SK-N-SH (cell line): ENCODE data around the gene FEV. TPM values are rescaled to one million over a fixed set of nuclear protein-coding genes. Genes with fewer than 3 reads are reported as not detected.

ENCODE experiments used
- CTCF ChIA-PET: fragments of 300-600, 350-600 bp; formaldehyde crosslinking; extraction: SDS; loops from one replicate; lab custom pipeline; 2021; lab: Yijun Ruan, JAX
- POLR2A ChIA-PET: fragments of 350-600 bp; sonication (Branson Sonifier 250); formaldehyde crosslinking; extraction: SDS; loops from one replicate; lab custom pipeline; 2020; ENCODE audit warnings: antibody characterized with exemption, inconsistent platforms; lab: Yijun Ruan, JAX
- DNase-seq: peaks from one replicate; pipeline ENCODE4 v3.0.0; 2012
- H2AFZ ChIP-seq: fragments of 200-600 bp; sonication (generic); 2 replicates; pipeline ENCODE4 v1.8.1; 2016; ENCODE audit warnings: antibody characterized with exemption, mild to moderate bottlenecking, low read depth
- H3F3A ChIP-seq: fragments of 200-600 bp; sonication (generic); replicated peaks from 2 replicates; pipeline ENCODE3; 2016; ENCODE audit warnings: antibody characterized with exemption, mild to moderate bottlenecking; ENCODE audit not compliant: insufficient read depth
- H3K27ac ChIP-seq, 2 experiments: fragments of 200-500 bp in 1 of 2; fragments of 200-600 bp in 1 of 2; sonication (Bioruptor generic) in 1 of 2; sonication (generic), shearing (Covaris generic) in 1 of 2; 2 replicates each; pipeline versions ENCODE4 v1.5.1 to v1.6.1; 2014 to 2016; ENCODE audit warnings: low read depth in 2 of 2, inconsistent platforms in 1 of 2, low read length in 1 of 2, mild to moderate bottlenecking in 1 of 2, mixed read lengths in 1 of 2
- H3K27me3 ChIP-seq: fragments of 200-600 bp; sonication (generic), shearing (Covaris generic); 2 replicates; pipeline ENCODE4 v1.6.1; 2016; ENCODE audit warnings: mixed run types; ENCODE audit not compliant: insufficient read depth
- H3K36me3 ChIP-seq, 2 experiments: fragments of 200-500 bp in 1 of 2; fragments of 200-600 bp in 1 of 2; sonication (Bioruptor generic) in 1 of 2; sonication (generic) in 1 of 2; replicated peaks in 1 of 2; 2 replicates each; pipeline versions ENCODE3 to v1.5.1; 2014 to 2016; ENCODE audit warnings: low read length in 1 of 2, mild to moderate bottlenecking in 1 of 2; ENCODE audit not compliant: insufficient read depth in 2 of 2, control insufficient read depth in 1 of 2
- H3K4me1 ChIP-seq, 2 experiments: fragments of 200-500 bp in 1 of 2; fragments of 200-600 bp in 1 of 2; sonication (Bioruptor generic) in 1 of 2; sonication (generic), shearing (Covaris generic) in 1 of 2; 2 replicates each; pipeline versions ENCODE4 v1.5.1 to v1.6.1; 2014 to 2016; ENCODE audit warnings: low read depth in 1 of 2, low read length in 1 of 2, mixed run types in 1 of 2; ENCODE audit not compliant: insufficient read depth in 2 of 2, control insufficient read depth in 1 of 2
- H3K4me2 ChIP-seq: fragments of 200-600 bp; sonication (generic), shearing (Covaris generic); 2 replicates; pipeline ENCODE4 v1.6.1; 2017; ENCODE audit warnings: mixed run types
- H3K4me3 ChIP-seq, 2 experiments: fragments of 200-500 bp in 1 of 2; fragments of 200-600 bp in 1 of 2; sonication (Bioruptor generic) in 1 of 2; sonication (generic), shearing (Covaris generic) in 1 of 2; 2 replicates each; pipeline versions ENCODE4 v1.5.1 to v1.8.1; 2014 to 2016; ENCODE audit warnings: low read depth in 2 of 2, inconsistent platforms in 1 of 2, low read length in 1 of 2, mild to moderate bottlenecking in 1 of 2, mixed read lengths in 1 of 2, moderate library complexity in 1 of 2
- H3K79me2 ChIP-seq: fragments of 200-600 bp; sonication (generic); 2 replicates; pipeline ENCODE4 v1.8.1; 2017; ENCODE audit warnings: mild to moderate bottlenecking; ENCODE audit not compliant: insufficient read depth
- H3K9ac ChIP-seq: fragments of 200-600 bp; sonication (generic); 2 replicates; pipeline ENCODE4 v1.6.1; 2017; ENCODE audit warnings: mixed run types
- H3K9me2 ChIP-seq: fragments of 200-600 bp; sonication (generic); 2 replicates; pipeline ENCODE4 v1.6.1; 2017; ENCODE audit warnings: mixed run types
- H3K9me3 ChIP-seq: fragments of 200-600 bp; sonication (generic); 2 replicates; pipeline ENCODE4 v1.6.1; 2017; ENCODE audit warnings: mixed run types, mild to moderate bottlenecking, moderate library complexity
- H4K20me1 ChIP-seq: fragments of 200-600 bp; sonication (generic); 2 replicates; pipeline ENCODE4 v1.6.1; 2017; ENCODE audit warnings: mild to moderate bottlenecking, mixed run types; ENCODE audit not compliant: insufficient read depth
- CHD2 ChIP-seq: fragments of 150-350 bp; IDR thresholded peaks from 2 replicates; pipeline ENCODE4 v1.6.1; 2018; ENCODE audit warnings: low read length; ENCODE audit not compliant: partially characterized antibody
- ELF1 ChIP-seq: IDR thresholded peaks from 2 replicates; pipeline ENCODE4 v1.4.0; 2012
- EP300 ChIP-seq, 2 experiments: IDR thresholded peaks; 2 replicates each; pipeline versions ENCODE4 v1.4.0 to v1.6.1; 2012; ENCODE audit warnings: borderline replicate concordance in 1 of 2, low read depth in 1 of 2, low read length in 1 of 2
- FOXJ3 ChIP-seq: sonication (generic); formaldehyde crosslinking; IDR thresholded peaks from 2 replicates; pipeline ENCODE4 v1.5.1; 2020; ENCODE audit warnings: mild to moderate bottlenecking, missing genetic modification reagents
- FOXM1 ChIP-seq: IDR thresholded peaks from 2 replicates; pipeline ENCODE4 v1.4.0; 2012; ENCODE audit warnings: low read depth, mild to moderate bottlenecking
- GABPA ChIP-seq: IDR thresholded peaks from 2 replicates; pipeline ENCODE4 v1.4.0; 2012; ENCODE audit warnings: low read depth, mild to moderate bottlenecking
- GATA2 ChIP-seq: sonication (generic); formaldehyde crosslinking; IDR thresholded peaks from 2 replicates; pipeline ENCODE4 v1.5.0; 2020; ENCODE audit warnings: mild to moderate bottlenecking, missing genetic modification reagents
- JUND ChIP-seq: IDR thresholded peaks from 2 replicates; pipeline ENCODE4 v1.4.0; 2012
- MXI1 ChIP-seq: IDR thresholded peaks from 2 replicates; pipeline ENCODE4 v1.6.1; 2012; ENCODE audit warnings: mild to moderate bottlenecking, low read depth, low read length, improper control_type of control experiment
- NFIC ChIP-seq: IDR thresholded peaks from 2 replicates; pipeline ENCODE4 v1.4.0; 2012; ENCODE audit warnings: borderline replicate concordance
- NRF1 ChIP-seq: IDR thresholded peaks from 2 replicates; pipeline ENCODE4 v1.6.1; 2012; ENCODE audit warnings: low read depth, mild to moderate bottlenecking, low read length
- POLR2AphosphoS5 ChIP-seq: IDR thresholded peaks from 2 replicates; pipeline ENCODE4 v1.6.1; 2012; ENCODE audit warnings: low read depth, low read length
- RAD21 ChIP-seq: IDR thresholded peaks from 2 replicates; pipeline ENCODE4 v1.6.1; 2012; ENCODE audit warnings: mild to moderate bottlenecking, low read length
- RCOR1 ChIP-seq: fragments of 150-350 bp; IDR thresholded peaks from 2 replicates; pipeline ENCODE4 v1.6.1; 2017; ENCODE audit warnings: antibody characterized with exemption, low read length
- RFX5 ChIP-seq: IDR thresholded peaks from 2 replicates; pipeline ENCODE4 v1.6.1; 2012; ENCODE audit warnings: mild to moderate bottlenecking, improper control_type of control experiment, low read length
- SIN3A ChIP-seq: IDR thresholded peaks from 2 replicates; pipeline ENCODE4 v1.6.1; 2012; ENCODE audit warnings: low read depth, mild to moderate bottlenecking, low read length, moderate library complexity, borderline replicate concordance
- SMC3 ChIP-seq: IDR thresholded peaks from 2 replicates; pipeline ENCODE4 v1.6.1; 2012; ENCODE audit warnings: low read depth, low read length, improper control_type of control experiment
- TCF12 ChIP-seq: IDR thresholded peaks from 2 replicates; pipeline ENCODE4 v1.4.0; 2012
- TEAD4 ChIP-seq: IDR thresholded peaks from 2 replicates; pipeline ENCODE4 v1.4.0; 2012; ENCODE audit warnings: mild to moderate bottlenecking, borderline replicate concordance; ENCODE audit not compliant: insufficient read depth
- YY1 ChIP-seq: IDR thresholded peaks from 2 replicates; pipeline ENCODE4 v1.4.0; 2012; ENCODE audit warnings: low read depth, mild to moderate bottlenecking
- WGBS: methylation state at CpG from one replicate; pipeline ENCODE4 v1.1.6; 2017; ENCODE audit warnings: low lambda C conversion rate; 5-methylcytosine and 5-hydroxymethylcytosine counted together
- polyA plus RNA-seq, 3 experiments: library from polyadenylated mRNA; depleted of rRNA; stranded (reverse); fragments of >200 nt; gene quantifications; 2 replicates each; pipeline ENCODE4 v1.2.3, GENCODE V29; 2012
- TF ChIP-seq, protein P1 (sequence below): IDR thresholded peaks from 2 replicates; pipeline ENCODE4 v1.4.0; 2012; ENCODE audit warnings: low read depth, borderline replicate concordance
- TF ChIP-seq, protein P2 (sequence below): fragments of 150-350 bp; IDR thresholded peaks from 2 replicates; pipeline ENCODE4 v1.6.1; 2016; ENCODE audit warnings: mild to moderate bottlenecking, low read depth, low read length
- TF ChIP-seq, protein P3 (sequence below): IDR thresholded peaks from 2 replicates; pipeline ENCODE4; 2012
- TF ChIP-seq, protein P4 (sequence below): fragments of 150-350 bp; IDR thresholded peaks from 2 replicates; pipeline ENCODE4 v1.6.1; 2017; ENCODE audit warnings: antibody characterized with exemption, low read length, low read depth, borderline replicate concordance
- TF ChIP-seq, protein P5 (sequence below): IDR thresholded peaks from 2 replicates; pipeline ENCODE4 v1.6.1; 2012; ENCODE audit warnings: mild to moderate bottlenecking, low read depth, low read length, moderate library complexity
- TF ChIP-seq, protein P6 (sequence below): IDR thresholded peaks from 2 replicates; pipeline ENCODE4 v1.4.0; 2012; ENCODE audit warnings: low read depth, borderline replicate concordance

Gene FEV
- polyA plus RNA-seq, 1 of the 3 experiments (the other 2 are of a cell fraction) = 0.53 TPM

DNA sequence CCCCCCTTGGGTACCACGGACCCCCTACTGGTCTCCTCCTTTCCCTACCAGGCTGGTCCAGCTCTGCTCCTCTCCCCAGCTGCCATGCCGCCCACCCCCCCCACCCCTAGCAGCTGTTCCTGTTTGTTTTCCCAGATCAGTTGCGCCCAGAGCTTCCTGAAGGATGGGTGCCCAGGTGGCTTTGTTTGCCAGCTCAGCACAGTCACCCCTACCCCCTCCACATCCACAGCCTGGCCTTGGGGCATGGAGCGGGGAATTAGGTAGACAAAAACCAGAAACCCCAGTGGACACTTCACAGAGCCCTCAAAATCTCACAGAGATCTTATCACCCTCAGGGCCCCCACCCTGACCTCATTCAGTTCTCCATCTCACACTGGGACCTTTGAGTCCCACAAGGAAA, 12.0 kb upstream of the FEV start:
- Histone ChIP-seq H3K9me2 (no peaks in the 10 kb centered on the region), H3K36me3 (no peaks in the 10 kb centered on the region), H3F3A (no peaks in the 10 kb centered on the region), H2AFZ (no peak overlapping the region), H3K4me2 (no peak overlapping the region), H3K27me3 (no peaks in the 10 kb centered on the region), H4K20me1 (no peaks in the 10 kb centered on the region), H3K9me3 (no peaks in the 10 kb centered on the region), H3K4me1 (peaks cover 0 to 64% of the 10 kb centered on the region in 2 experiments; a peak in 2 of 4 replicates), H3K27ac (peak overlapping the region in 1 of 2 experiments; percentile 99; a peak in 2 of 4 replicates), H3K9ac (no peak overlapping the region), H3K4me3 (peak overlapping the region in 1 of 2 experiments; percentile 57; a peak in 1 of 4 replicates), H3K79me2 (no peaks in the 10 kb centered on the region)
- ChIA-PET CTCF (interaction anchor here (0.7 to 12.8 kb wide), 22 partner anchors 9 to 281 kb away, joined by 3 to 258 read pairs (median 11); partner anchors contain the start of genes CFAP65, FEV and NHEJ1), POLR2A (interaction anchor here (0.6 to 6.8 kb wide), 14 partner anchors 10 to 523 kb away, joined by 3 to 89 read pairs (median 4); partner anchors contain the start of genes CDK5R2, FEV and PLCD4)
- peak; percentile 85 for DNase-seq
- TF ChIP-seq GABPA (no peak), FOXJ3 (CRISPR knock-in tag) (peak; percentile 96), SMC3 (no peak), YY1 (no peak), GATA2 (CRISPR knock-in tag) (peak; percentile 93), RAD21 (no peak), TCF12 (peak; percentile 40; the same call in 1 of the 2 replicates), NFIC (no peak), RFX5 (no peak), NRF1 (no peak), CHD2 (peak; percentile 89), EP300 (IDR thresholded peaks at IDR 0.05; ENCODE audit: borderline replicate concordance in 1 of 2, low read depth in 1 of 2, low read length in 1 of 2) (peak in 1 of 2 experiments; percentile 96; a peak in 2 of 4 replicates), MXI1 (no peak), SIN3A (no peak), TEAD4 (no peak), FOXM1 (no peak), RCOR1 (peak; percentile 87), JUND (no peak), ELF1 (no peak), POLR2AphosphoS5 (no peak)
- TF ChIP-seq, protein P1, sequence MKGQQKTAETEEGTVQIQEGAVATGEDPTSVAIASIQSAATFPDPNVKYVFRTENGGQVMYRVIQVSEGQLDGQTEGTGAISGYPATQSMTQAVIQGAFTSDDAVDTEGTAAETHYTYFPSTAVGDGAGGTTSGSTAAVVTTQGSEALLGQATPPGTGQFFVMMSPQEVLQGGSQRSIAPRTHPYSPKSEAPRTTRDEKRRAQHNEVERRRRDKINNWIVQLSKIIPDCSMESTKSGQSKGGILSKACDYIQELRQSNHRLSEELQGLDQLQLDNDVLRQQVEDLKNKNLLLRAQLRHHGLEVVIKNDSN = no peak
- TF ChIP-seq, protein P2, sequence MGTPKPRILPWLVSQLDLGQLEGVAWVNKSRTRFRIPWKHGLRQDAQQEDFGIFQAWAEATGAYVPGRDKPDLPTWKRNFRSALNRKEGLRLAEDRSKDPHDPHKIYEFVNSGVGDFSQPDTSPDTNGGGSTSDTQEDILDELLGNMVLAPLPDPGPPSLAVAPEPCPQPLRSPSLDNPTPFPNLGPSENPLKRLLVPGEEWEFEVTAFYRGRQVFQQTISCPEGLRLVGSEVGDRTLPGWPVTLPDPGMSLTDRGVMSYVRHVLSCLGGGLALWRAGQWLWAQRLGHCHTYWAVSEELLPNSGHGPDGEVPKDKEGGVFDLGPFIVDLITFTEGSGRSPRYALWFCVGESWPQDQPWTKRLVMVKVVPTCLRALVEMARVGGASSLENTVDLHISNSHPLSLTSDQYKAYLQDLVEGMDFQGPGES = no peak
- TF ChIP-seq, protein P3, sequence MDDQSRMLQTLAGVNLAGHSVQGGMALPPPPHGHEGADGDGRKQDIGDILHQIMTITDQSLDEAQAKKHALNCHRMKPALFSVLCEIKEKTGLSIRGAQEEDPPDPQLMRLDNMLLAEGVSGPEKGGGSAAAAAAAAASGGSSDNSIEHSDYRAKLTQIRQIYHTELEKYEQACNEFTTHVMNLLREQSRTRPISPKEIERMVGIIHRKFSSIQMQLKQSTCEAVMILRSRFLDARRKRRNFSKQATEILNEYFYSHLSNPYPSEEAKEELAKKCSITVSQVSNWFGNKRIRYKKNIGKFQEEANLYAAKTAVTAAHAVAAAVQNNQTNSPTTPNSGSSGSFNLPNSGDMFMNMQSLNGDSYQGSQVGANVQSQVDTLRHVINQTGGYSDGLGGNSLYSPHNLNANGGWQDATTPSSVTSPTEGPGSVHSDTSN = no peak
- TF ChIP-seq, protein P4, sequence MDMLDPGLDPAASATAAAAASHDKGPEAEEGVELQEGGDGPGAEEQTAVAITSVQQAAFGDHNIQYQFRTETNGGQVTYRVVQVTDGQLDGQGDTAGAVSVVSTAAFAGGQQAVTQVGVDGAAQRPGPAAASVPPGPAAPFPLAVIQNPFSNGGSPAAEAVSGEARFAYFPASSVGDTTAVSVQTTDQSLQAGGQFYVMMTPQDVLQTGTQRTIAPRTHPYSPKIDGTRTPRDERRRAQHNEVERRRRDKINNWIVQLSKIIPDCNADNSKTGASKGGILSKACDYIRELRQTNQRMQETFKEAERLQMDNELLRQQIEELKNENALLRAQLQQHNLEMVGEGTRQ = no peak
- TF ChIP-seq, protein P5, sequence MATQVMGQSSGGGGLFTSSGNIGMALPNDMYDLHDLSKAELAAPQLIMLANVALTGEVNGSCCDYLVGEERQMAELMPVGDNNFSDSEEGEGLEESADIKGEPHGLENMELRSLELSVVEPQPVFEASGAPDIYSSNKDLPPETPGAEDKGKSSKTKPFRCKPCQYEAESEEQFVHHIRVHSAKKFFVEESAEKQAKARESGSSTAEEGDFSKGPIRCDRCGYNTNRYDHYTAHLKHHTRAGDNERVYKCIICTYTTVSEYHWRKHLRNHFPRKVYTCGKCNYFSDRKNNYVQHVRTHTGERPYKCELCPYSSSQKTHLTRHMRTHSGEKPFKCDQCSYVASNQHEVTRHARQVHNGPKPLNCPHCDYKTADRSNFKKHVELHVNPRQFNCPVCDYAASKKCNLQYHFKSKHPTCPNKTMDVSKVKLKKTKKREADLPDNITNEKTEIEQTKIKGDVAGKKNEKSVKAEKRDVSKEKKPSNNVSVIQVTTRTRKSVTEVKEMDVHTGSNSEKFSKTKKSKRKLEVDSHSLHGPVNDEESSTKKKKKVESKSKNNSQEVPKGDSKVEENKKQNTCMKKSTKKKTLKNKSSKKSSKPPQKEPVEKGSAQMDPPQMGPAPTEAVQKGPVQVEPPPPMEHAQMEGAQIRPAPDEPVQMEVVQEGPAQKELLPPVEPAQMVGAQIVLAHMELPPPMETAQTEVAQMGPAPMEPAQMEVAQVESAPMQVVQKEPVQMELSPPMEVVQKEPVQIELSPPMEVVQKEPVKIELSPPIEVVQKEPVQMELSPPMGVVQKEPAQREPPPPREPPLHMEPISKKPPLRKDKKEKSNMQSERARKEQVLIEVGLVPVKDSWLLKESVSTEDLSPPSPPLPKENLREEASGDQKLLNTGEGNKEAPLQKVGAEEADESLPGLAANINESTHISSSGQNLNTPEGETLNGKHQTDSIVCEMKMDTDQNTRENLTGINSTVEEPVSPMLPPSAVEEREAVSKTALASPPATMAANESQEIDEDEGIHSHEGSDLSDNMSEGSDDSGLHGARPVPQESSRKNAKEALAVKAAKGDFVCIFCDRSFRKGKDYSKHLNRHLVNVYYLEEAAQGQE = no peak
- TF ChIP-seq, protein P6, sequence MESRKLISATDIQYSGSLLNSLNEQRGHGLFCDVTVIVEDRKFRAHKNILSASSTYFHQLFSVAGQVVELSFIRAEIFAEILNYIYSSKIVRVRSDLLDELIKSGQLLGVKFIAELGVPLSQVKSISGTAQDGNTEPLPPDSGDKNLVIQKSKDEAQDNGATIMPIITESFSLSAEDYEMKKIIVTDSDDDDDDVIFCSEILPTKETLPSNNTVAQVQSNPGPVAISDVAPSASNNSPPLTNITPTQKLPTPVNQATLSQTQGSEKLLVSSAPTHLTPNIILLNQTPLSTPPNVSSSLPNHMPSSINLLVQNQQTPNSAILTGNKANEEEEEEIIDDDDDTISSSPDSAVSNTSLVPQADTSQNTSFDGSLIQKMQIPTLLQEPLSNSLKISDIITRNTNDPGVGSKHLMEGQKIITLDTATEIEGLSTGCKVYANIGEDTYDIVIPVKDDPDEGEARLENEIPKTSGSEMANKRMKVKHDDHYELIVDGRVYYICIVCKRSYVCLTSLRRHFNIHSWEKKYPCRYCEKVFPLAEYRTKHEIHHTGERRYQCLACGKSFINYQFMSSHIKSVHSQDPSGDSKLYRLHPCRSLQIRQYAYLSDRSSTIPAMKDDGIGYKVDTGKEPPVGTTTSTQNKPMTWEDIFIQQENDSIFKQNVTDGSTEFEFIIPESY = no peak
- 40% methylated on average over 3 of the region's 4 CpGs for WGBS
